A673 (cell line): ENCODE data around the gene NKD2.

Source experiments
- CTCF ChIP-seq: fragments of 300-800, 200-600 bp; sonication (generic); conservative IDR thresholded peaks from 2 replicates; pipeline ENCODE4 v1.5.1; 2017; ENCODE audit warnings: low read depth, mild to moderate bottlenecking, antibody characterized with exemption, low read length, moderate library complexity, mixed read lengths
- EZH2 ChIP-seq: fragments of 200-600 bp; sonication (generic); IDR thresholded peaks from 2 replicates; pipeline ENCODE4 v1.6.1; 2017; ENCODE audit warnings: borderline replicate concordance, low read depth, mild to moderate bottlenecking, mixed read lengths, antibody characterized with exemption, low read length; ENCODE audit not compliant: poor library complexity, severe bottlenecking

- TF ChIP-seq CTCF (no peak), EZH2 (no peak)
Measured at GRCh38 chr5:1016036-1016435, 7.4 kb downstream of the NKD2 start.
